ENCODE data around the gene DHX32. TPM values are rescaled to one million over a fixed set of nuclear protein-coding genes. Genes with fewer than 3 reads are reported as not detected.

The DHX32 gene
- polyA plus RNA-seq, 1 of the 3 experiments (the other 2 are of a cell fraction) = 16.8 TPM

DNA sequence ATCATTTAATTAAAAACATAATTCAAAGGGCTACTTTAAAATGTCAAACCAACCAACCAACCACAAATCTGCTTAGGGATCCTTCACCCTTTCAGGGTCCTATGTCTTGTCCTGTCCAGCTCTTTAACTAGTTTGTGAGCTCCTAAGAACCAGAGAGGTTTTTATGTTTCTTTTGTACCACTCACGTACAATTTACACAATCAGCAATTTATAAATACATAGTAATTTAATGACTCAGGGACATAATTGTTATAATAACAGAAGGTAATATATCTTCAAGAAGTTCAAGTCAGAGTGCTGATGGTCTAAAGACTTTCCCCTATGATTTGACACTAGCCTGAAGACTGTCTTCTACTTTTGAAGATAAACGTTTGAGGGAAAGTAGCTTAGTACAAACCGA is 16.0 kb downstream of the DHX32 start:
- H3K9me2 ChIP-seq = no peaks in the 10 kb centered on the region
- H3K4me1 ChIP-seq (ENCODE audit: control insufficient read depth in 1 of 2, insufficient read depth in 2 of 2, low read depth in 1 of 2, low read length in 1 of 2) = no peaks in the 10 kb centered on the region
- WGBS (ENCODE audit: low lambda C conversion rate) = 94% methylated on average over 3 of the region's 3 CpGs
- H2AFZ ChIP-seq (ENCODE audit: low read depth) = no peak overlapping the region
- no peaks in the 10 kb centered on the region for H3K27me3 ChIP-seq (ENCODE audit: insufficient read depth)
- no peak overlapping the region for H3K4me3 ChIP-seq (ENCODE audit: low read depth in 2 of 2, low read length in 1 of 2)
- TF ChIP-seq TCF12 (IDR thresholded peaks at IDR 0.05) (no peak), JUND (IDR thresholded peaks at IDR 0.05) (no peak), ELF1 (IDR thresholded peaks at IDR 0.05) (no peak), TEAD4 (IDR thresholded peaks at IDR 0.05; ENCODE audit: borderline replicate concordance, insufficient read depth) (no peak), PBX3 (IDR thresholded peaks at IDR 0.05) (no peak), RCOR1 (IDR thresholded peaks at IDR 0.05; ENCODE audit: low read length) (no peak), SIN3A (IDR thresholded peaks at IDR 0.05; ENCODE audit: borderline replicate concordance, low read depth, low read length) (no peak)
- TF ChIP-seq, protein P1, sequence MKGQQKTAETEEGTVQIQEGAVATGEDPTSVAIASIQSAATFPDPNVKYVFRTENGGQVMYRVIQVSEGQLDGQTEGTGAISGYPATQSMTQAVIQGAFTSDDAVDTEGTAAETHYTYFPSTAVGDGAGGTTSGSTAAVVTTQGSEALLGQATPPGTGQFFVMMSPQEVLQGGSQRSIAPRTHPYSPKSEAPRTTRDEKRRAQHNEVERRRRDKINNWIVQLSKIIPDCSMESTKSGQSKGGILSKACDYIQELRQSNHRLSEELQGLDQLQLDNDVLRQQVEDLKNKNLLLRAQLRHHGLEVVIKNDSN (IDR thresholded peaks at IDR 0.05; ENCODE audit: borderline replicate concordance, low read depth) = no peak
- no peak overlapping the region for H3K4me2 ChIP-seq
- H3K79me2 ChIP-seq (ENCODE audit: insufficient read depth) = no peaks in the 10 kb centered on the region
- H3K9me3 ChIP-seq = no peaks in the 10 kb centered on the region
- ChIA-PET CTCF (interaction anchor here (1.2 to 1.4 kb wide), 2 partner anchors 63 to 69 kb away, joined by 3 read pairs; no protein-coding TSS in a partner anchor), POLR2A (no interaction called here)
- H3K27ac ChIP-seq (ENCODE audit: low read depth in 2 of 2, low read length in 1 of 2) = no peak overlapping the region
- no peaks in the 10 kb centered on the region for H4K20me1 ChIP-seq (ENCODE audit: insufficient read depth)
- H3K9ac ChIP-seq = no peak overlapping the region
- H3F3A ChIP-seq (replicated peaks; ENCODE audit: insufficient read depth) = peaks cover 6% of the 10 kb centered on the region
- H3K36me3 ChIP-seq (replicated peaks in 1 of 2; ENCODE audit: control insufficient read depth in 1 of 2, insufficient read depth in 2 of 2, low read length in 1 of 2) = peaks cover 13 to 24% of the 10 kb centered on the region in 2 experiments
- DNase-seq = no peak

GRCh38 chr10:125859128-125859817 is 21.8 kb downstream of the DHX32 start:
- WGBS (ENCODE audit: low lambda C conversion rate) = 91% methylated on average over 4 of the region's 4 CpGs
- TF ChIP-seq USF2 (IDR thresholded peaks at IDR 0.05; ENCODE audit: borderline replicate concordance, low read depth, low read length) = no peak
- no peak for TF ChIP-seq GABPA (IDR thresholded peaks at IDR 0.05; ENCODE audit: low read depth)
- TF ChIP-seq, protein P2, sequence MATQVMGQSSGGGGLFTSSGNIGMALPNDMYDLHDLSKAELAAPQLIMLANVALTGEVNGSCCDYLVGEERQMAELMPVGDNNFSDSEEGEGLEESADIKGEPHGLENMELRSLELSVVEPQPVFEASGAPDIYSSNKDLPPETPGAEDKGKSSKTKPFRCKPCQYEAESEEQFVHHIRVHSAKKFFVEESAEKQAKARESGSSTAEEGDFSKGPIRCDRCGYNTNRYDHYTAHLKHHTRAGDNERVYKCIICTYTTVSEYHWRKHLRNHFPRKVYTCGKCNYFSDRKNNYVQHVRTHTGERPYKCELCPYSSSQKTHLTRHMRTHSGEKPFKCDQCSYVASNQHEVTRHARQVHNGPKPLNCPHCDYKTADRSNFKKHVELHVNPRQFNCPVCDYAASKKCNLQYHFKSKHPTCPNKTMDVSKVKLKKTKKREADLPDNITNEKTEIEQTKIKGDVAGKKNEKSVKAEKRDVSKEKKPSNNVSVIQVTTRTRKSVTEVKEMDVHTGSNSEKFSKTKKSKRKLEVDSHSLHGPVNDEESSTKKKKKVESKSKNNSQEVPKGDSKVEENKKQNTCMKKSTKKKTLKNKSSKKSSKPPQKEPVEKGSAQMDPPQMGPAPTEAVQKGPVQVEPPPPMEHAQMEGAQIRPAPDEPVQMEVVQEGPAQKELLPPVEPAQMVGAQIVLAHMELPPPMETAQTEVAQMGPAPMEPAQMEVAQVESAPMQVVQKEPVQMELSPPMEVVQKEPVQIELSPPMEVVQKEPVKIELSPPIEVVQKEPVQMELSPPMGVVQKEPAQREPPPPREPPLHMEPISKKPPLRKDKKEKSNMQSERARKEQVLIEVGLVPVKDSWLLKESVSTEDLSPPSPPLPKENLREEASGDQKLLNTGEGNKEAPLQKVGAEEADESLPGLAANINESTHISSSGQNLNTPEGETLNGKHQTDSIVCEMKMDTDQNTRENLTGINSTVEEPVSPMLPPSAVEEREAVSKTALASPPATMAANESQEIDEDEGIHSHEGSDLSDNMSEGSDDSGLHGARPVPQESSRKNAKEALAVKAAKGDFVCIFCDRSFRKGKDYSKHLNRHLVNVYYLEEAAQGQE (IDR thresholded peaks at IDR 0.05; ENCODE audit: low read depth, low read length) = no peak
- TF ChIP-seq, protein P3, sequence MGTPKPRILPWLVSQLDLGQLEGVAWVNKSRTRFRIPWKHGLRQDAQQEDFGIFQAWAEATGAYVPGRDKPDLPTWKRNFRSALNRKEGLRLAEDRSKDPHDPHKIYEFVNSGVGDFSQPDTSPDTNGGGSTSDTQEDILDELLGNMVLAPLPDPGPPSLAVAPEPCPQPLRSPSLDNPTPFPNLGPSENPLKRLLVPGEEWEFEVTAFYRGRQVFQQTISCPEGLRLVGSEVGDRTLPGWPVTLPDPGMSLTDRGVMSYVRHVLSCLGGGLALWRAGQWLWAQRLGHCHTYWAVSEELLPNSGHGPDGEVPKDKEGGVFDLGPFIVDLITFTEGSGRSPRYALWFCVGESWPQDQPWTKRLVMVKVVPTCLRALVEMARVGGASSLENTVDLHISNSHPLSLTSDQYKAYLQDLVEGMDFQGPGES (IDR thresholded peaks at IDR 0.05; ENCODE audit: low read depth, low read length) = no peak
- no peak for TF ChIP-seq POLR2AphosphoS5 (IDR thresholded peaks at IDR 0.05; ENCODE audit: low read depth, low read length)
- TF ChIP-seq, protein P1 (IDR thresholded peaks at IDR 0.05; ENCODE audit: borderline replicate concordance, low read depth) = no peak
- TF ChIP-seq JUND (IDR thresholded peaks at IDR 0.05) = no peak
- CTCF ChIA-PET = interaction anchor here (1.4 kb wide), 1 partner anchor 9 kb away, joined by 5 read pairs; no protein-coding TSS in a partner anchor

More at GRCh38 chr10:125859128-125859817, 21.8 kb downstream of the DHX32 start:
- H3K9me3 ChIP-seq = no peaks in the 10 kb centered on the region
- H3K27me3 ChIP-seq (ENCODE audit: insufficient read depth) = no peaks in the 10 kb centered on the region
- POLR2A ChIA-PET = no interaction called here
- no peak overlapping the region for H2AFZ ChIP-seq (ENCODE audit: low read depth)
- H3K9ac ChIP-seq = no peak overlapping the region
- DNase-seq = no peak
- no peak overlapping the region for H3K27ac ChIP-seq (ENCODE audit: low read depth in 2 of 2, low read length in 1 of 2)
- H3K4me2 ChIP-seq = no peak overlapping the region
- H3K79me2 ChIP-seq (ENCODE audit: insufficient read depth) = no peaks in the 10 kb centered on the region
- H3K36me3 ChIP-seq (replicated peaks in 1 of 2; ENCODE audit: control insufficient read depth in 1 of 2, insufficient read depth in 2 of 2, low read length in 1 of 2) = peaks cover 12 to 36% of the 10 kb centered on the region in 2 experiments
- no peaks in the 10 kb centered on the region for H3K9me2 ChIP-seq
- H4K20me1 ChIP-seq (ENCODE audit: insufficient read depth) = no peaks in the 10 kb centered on the region
- H3K4me1 ChIP-seq (ENCODE audit: control insufficient read depth in 1 of 2, insufficient read depth in 2 of 2, low read depth in 1 of 2, low read length in 1 of 2) = no peaks in the 10 kb centered on the region
- no peaks in the 10 kb centered on the region for H3F3A ChIP-seq (replicated peaks; ENCODE audit: insufficient read depth)
- no peak overlapping the region for H3K4me3 ChIP-seq (ENCODE audit: low read depth in 2 of 2, low read length in 1 of 2)
